AG04450 (cell line): ENCODE results near the gene GPBAR1. TPM values are rescaled to one million over a fixed set of nuclear protein-coding genes. Genes with fewer than 3 reads are reported as not detected.
"Not testable (repeated sequence)": the region's sequence is repeated elsewhere in the genome, so short reads cannot be mapped to it uniquely, and the experiment has no call there.

Source experiments
- CTCF ChIA-PET: fragments of 300-600, 350-600 bp; formaldehyde crosslinking; extraction: SDS; loops from one replicate; lab custom pipeline; 2022; ENCODE audit warnings: antibody characterized with exemption, inconsistent platforms; lab: Charles Lee
- POLR2A ChIA-PET: fragments of 350-600 bp; formaldehyde crosslinking; extraction: SDS; loops from one replicate; lab custom pipeline; 2021; ENCODE audit warnings: antibody characterized with exemption, inconsistent platforms; lab: Yijun Ruan, JAX
- DNase-seq: peaks from one replicate; pipeline ENCODE4 v3.0.0-alpha.2; 2011; ENCODE audit warnings: low read depth, low spot score
- H3K27ac ChIP-seq: one replicate; pipeline ENCODE4 v1.5.1; 2012; ENCODE audit warnings: low read depth, low read length, control low read depth
- H3K27me3 ChIP-seq: one replicate; pipeline ENCODE4 v1.6.0; 2012; ENCODE audit warnings: low read length; ENCODE audit not compliant: control insufficient read depth, insufficient read depth
- H3K4me3 ChIP-seq: 2 replicates; pipeline ENCODE4 v1.5.1; 2011; ENCODE audit warnings: mild to moderate bottlenecking, low read depth, low read length, control low read depth
- H3K9me3 ChIP-seq: 2 replicates; pipeline ENCODE4 v1.5.1; 2012; ENCODE audit warnings: low read length; ENCODE audit not compliant: control insufficient read depth, insufficient read depth
- CTCF ChIP-seq: IDR thresholded peaks from 2 replicates; pipeline ENCODE4 v1.5.1; 2011; ENCODE audit warnings: low read depth, low read length, control low read depth, inconsistent platforms
- polyA plus RNA-seq: library from polyadenylated mRNA; depleted of rRNA; stranded (reverse); fragments of >200 nt; gene quantifications from 2 replicates; pipeline ENCODE4 v1.2.3, GENCODE V29; 2011; rRNA removed

The GPBAR1 gene
- polyA plus RNA-seq, 1 experiment: not detected

GRCh38 chr2:218310853-218311540, 50.2 kb downstream of the GPBAR1 start:
- H3K27ac ChIP-seq: no peak overlapping the region
- DNase-seq: no peak
- H3K4me3 ChIP-seq: no peak overlapping the region
- ChIA-PET POLR2A (no interaction called here), CTCF (no interaction called here)
- H3K27me3 ChIP-seq: peaks cover 10% of the 10 kb centered on the region
- H3K9me3 ChIP-seq: no peaks in the 10 kb centered on the region
- no peak for TF ChIP-seq CTCF

GRCh38 chr2:218311541-218312266, 50.9 kb downstream of the GPBAR1 start:
- H3K27me3 ChIP-seq, H3K27ac ChIP-seq, H3K4me3 ChIP-seq, H3K9me3 ChIP-seq, POLR2A ChIA-PET, DNase-seq: not testable (repeated sequence)
- CTCF ChIA-PET: interaction anchor here (1.0 kb wide), 1 partner anchor 10 kb away, joined by 7 read pairs; no protein-coding TSS in a partner anchor

- DNase-seq: no peak
- Histone ChIP-seq H3K4me3 (no peak overlapping the region), H3K27me3 (peaks cover under 1% of the 10 kb centered on the region), H3K27ac (no peak overlapping the region), H3K9me3 (no peaks in the 10 kb centered on the region)
- ChIA-PET POLR2A (interaction anchor here (0.7 kb wide), 1 partner anchor 15 kb away, joined by 3 read pairs; no protein-coding TSS in a partner anchor), CTCF (interaction anchor here (0.6 to 1.0 kb wide), 2 partner anchors 11 to 13 kb away, joined by 3 to 7 read pairs; no protein-coding TSS in a partner anchor)
- TF ChIP-seq CTCF: no peak
Observed at GRCh38 chr2:218312267-218312756, 51.5 kb downstream of the GPBAR1 start.

- no peak for TF ChIP-seq CTCF
- Histone ChIP-seq H3K27ac (no peak overlapping the region), H3K9me3 (no peaks in the 10 kb centered on the region), H3K4me3 (no peak overlapping the region), H3K27me3 (no peaks in the 10 kb centered on the region)
- DNase-seq: no peak
- POLR2A ChIA-PET: no interaction called here
- CTCF ChIA-PET: interaction anchor here (0.6 kb wide), 1 partner anchor 312 kb away, joined by 4 read pairs; no protein-coding TSS in a partner anchor
Observed at GRCh38 chr2:218313356-218313755, 52.5 kb downstream of the GPBAR1 start.

Other genes starting within 250 kb of the GPBAR1 start
- gene RUFY4, start 191.8 kb upstream of the GPBAR1 start, polyA plus RNA-seq: not detected in 2 replicates
- not detected in 2 replicates for gene CXCR2, start 135.0 kb upstream of the GPBAR1 start, polyA plus RNA-seq
- gene CXCR1, start 94.1 kb upstream of the GPBAR1 start, polyA plus RNA-seq: not detected in 2 replicates
- gene ARPC2, start 43.8 kb upstream of the GPBAR1 start, polyA plus RNA-seq: 548 and 666 TPM in 2 replicates
- gene AAMP, start 9.1 kb downstream of the GPBAR1 start, polyA plus RNA-seq: 51.6 and 55.1 TPM in 2 replicates
- 32.1 and 45.9 TPM in 2 replicates for gene PNKD, start 9.5 kb downstream of the GPBAR1 start, polyA plus RNA-seq
- 91.4 and 105 TPM in 2 replicates for gene TMBIM1, start 31.5 kb downstream of the GPBAR1 start, polyA plus RNA-seq
- not detected in 2 replicates for gene CATIP, start 95.8 kb downstream of the GPBAR1 start, polyA plus RNA-seq
- 0.04 TPM in 1 of 2 replicates, not detected in the other for gene SLC11A1, start 121.3 kb downstream of the GPBAR1 start, polyA plus RNA-seq
- gene CTDSP1, start 138.9 kb downstream of the GPBAR1 start, polyA plus RNA-seq: 51.3 and 66.6 TPM in 2 replicates
- 0.06 TPM in 1 of 2 replicates, not detected in the other for gene VIL1, start 158.1 kb downstream of the GPBAR1 start, polyA plus RNA-seq